ENCODE data around the gene SCIMP.

- TF ChIP-seq CREB1 (IDR thresholded peaks at IDR 0.05) = no peak
- TF ChIP-seq CREB1 (CRISPR knock-in tag; IDR thresholded peaks at IDR 0.05) = no peak
- no peak for TF ChIP-seq XRCC5 (optimal IDR thresholded peaks at IDR 0.05; ENCODE audit: low read length)
- no peak for TF ChIP-seq RNF2 (conservative IDR thresholded peaks at IDR 0.05; ENCODE audit: low read depth)
- TF ChIP-seq ZNF773 (CRISPR knock-in tag; IDR thresholded peaks at IDR 0.05; ENCODE audit: borderline replicate concordance) = no peak
Observed at GRCh38 chr17:5257124-5257523, 22.5 kb upstream of the SCIMP start.
